Kidney glomerular epithelial cell (primary cell): ENCODE data around the gene FAM25A.
A peak's percentile ranks its signal among the peaks of the same experiment; 100 is the strongest.
"Not testable (repeated sequence)": the region's sequence is repeated elsewhere in the genome, so short reads cannot be mapped to it uniquely, and the experiment has no call there.

Source experiments
- DNase-seq: peaks from one replicate; lab custom pipeline; 2025; lab: John Stamatoyannopoulos, UW

FAM25A gene

DNA sequence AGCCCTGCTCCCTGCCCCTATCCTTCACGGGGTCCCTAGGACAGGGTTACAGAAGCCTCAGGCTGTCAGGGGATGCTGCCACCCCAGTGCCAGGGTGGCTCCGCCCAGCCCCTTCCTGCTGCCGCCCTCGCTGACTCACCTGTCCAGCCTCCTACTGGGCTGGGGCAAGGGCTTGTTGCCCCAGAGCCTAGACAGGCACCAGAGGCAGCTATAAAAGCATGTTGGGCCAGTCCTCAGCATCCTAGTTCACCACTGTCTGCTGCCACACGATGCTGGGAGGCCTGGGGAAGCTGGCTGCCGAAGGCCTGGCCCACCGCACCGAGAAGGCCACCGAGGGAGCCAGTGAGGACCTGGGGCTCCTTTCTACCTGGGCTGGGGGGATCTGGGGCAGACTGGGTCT is at the start of gene FAM25A:
TSS of gene FAM25A (plus strand) at position 239 of the 400 bp plus-strand sequence. CDS start at position 270, 31 bp downstream.
- not testable (repeated sequence) for DNase-seq

DNA sequence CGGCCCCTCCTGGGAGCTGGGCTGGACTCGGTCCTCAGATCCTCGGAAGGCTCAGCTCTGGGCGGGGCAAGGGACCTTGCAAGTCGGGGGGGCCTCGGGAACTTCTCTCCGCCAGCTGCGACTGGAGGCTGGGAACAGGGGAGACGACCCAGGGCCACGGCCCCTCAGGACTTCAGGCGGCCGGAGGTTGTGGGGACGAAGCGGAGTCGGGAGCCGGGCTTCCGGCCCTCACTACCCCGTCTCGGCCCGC is 49.2 kb upstream of the FAM25A start:
- DNase-seq = no peak

DNA sequence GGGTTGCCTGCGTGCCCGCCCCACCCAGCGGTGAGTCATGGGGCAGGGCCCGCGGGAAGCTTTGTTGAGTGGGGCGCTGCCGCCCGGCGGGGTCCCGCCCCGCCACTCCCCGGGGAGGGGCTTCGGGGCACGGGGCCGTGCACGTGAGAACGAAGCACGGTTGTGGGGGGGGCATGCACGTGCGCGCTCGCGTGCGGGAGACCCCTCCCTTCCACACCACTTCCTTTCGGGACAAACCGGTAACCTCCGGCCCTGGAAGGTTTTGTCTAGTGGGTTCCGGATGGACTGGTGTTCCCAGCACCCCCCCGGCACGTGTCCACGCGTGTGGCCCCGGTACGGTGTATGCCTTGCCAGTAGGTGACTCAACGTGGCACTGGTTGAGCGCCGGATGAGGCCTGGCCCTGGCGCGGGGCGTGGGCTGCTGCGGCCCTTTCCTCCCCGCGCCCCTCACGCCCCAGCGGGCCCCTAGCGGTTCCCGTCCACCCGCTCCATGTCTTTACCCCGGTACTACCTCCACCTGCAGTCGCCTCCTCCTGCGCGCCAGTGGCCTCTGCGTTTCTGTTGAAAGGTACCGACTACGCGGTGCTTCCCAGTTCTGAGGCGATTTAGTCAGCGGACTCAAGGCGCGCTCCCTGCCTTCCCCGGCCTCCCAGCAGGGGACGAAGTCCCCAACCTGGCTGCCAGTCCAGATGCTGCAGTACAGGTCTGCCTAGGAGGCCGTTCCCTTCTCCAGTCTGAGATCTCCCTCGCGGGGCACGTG is 48.7 kb upstream of the FAM25A start:
- DNase-seq = peak; percentile 64

DNA sequence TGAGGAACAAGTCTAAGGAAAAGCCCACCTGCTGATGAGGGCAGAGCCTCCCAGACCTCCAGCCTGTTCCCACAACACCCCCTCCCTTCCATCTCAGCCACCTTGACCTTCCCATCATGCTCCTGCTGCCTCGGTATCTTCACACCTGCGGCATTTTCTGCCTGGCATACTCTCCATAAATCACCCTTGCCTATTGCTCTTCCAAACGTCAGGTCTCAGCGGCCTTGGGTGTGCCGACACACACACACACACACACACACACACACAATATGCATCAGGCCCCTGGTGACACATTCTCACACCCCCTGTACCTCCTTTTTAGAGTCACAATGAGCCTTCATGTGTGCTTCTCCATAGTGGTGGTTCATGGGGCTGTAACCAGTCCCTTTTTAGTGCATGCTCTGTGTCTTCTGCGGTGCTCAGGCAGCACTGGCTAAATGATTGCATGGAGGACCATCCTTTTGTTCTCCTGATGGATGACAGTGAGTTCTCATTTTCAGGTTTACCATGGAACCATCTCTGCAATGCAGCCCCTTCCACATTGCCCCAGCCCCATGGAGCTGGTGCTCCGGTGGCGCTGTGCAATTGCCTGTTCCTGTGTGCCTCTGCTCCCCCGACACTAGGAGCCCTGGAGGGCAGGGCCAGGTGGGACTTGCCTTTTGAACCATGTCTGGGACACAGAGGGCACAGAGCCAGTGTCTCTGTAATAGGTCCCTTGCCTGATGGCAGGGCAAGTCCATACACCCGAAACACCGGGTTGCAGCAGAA is 47.3 kb upstream of the FAM25A start:
- DNase-seq = no peak

DNA sequence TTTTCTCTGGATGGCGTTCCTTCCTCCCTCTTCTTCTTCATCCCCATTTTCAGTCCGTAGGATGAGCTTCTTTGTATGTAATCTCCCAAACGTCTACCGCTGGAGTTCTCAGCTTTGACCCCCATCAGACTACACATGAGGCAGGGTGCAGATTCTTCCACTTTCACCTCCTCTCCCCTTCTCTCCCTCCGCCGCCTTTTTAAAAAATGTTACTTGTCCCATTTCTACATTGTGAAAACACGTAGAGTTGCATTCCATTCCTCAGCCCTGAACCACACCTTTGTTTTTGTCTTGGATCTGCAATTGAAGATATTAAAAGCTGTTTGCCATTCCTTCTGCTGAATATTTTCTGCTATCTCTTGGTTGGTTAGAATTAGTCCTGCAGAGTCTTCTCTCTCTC is 45.6 kb upstream of the FAM25A start:
- no peak for DNase-seq

DNA sequence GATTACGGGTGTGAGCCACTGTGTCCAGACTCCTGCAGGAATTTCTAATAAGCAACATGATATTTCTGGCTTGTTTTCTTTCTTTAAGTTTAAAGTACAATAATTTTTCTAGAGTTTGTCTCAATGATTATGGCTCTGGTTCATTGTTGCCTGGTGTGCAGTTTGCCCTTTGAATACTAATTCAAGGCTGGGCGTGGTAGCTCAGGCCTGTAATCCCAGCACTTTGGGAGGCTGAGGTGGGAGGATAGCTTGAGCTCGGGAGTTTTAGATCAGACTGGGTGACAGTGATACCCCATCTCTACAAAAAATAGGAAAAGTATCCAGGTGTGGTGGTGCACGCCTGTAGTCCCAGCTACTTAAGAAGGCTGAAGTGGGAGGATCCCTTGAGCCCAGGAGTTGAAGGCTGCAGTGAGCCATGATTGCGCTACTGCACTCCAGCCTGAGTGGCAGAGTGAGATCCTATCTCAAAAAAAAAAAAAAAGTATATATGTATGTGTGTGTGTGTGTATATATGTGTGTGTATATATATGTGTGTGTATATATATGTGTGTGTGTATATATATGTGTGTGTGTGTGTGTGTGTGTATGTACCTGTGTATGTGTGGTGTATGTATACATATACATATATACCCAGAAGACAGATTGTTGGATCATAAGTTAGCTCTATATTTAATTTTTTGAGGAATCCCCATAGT is 43.6 kb upstream of the FAM25A start:
- no peak for DNase-seq

DNA sequence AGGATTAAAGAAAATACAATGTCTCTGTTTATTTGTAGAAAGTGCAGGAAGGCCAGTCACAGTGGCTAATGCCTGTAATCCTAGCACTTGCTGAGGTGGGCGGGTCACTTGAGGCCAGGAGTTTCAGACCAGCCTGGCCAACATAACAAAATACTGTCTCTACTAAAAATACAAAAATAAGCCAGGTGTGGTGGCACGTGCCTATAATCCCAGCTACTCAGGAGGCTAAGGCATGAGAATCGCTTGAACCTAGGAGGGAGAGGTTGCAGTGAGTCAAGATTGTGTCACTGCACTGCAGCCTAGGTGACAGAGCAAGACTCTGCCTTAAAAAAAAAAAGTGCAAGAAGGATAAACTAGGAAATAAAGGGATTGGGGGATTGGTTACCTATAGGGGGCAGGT is 41.6 kb upstream of the FAM25A start:
- not testable (repeated sequence) for DNase-seq

DNA sequence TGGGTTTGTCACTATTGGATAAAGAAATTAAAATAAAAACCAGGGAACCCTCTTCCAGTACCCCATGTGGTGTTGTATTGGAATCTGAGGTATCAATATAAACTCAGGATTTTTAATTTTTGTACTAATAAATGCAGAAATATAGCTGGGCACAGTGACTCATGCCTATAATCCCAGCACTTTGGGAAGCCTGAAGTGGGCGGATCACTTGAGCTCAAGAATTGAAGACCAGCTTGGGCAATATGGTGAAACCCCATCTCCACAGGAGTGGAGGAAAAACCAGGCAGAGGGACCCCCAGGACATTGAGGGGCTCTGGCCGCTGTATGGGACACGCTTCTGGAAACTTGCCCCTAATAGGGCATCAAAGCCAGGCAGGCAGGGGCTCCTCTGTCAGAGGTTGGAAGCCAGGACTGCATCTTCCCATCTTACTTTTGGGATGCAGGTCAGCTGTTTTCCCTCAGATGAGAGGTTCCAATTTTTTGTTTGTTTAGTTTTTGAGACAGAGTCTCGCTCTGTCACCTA is 40.7 kb upstream of the FAM25A start:
- no peak for DNase-seq

DNA sequence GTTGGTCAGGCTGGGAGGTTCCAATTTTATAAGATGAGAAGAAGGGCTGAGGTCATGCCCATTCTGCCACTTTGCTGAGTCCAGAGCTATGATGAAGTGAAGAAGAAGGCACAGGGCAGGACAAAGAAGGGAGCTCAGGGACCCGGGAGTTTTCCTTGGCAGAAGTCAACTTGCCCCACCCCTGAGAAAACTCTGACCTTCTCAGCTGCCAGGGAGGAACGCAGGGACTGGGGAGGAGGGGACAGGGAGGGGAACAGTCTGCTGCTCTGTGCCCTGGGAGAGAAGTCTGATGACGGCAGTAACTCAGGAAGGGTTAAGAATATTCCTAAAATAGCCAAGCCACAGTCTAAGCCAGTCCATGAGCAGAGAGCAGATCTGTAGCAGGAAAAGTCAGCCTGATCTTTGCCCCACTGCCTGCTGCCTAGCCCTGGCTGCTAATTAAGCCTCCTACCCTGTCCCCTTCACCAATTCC is 40.1 kb upstream of the FAM25A start:
- DNase-seq = no peak

DNA sequence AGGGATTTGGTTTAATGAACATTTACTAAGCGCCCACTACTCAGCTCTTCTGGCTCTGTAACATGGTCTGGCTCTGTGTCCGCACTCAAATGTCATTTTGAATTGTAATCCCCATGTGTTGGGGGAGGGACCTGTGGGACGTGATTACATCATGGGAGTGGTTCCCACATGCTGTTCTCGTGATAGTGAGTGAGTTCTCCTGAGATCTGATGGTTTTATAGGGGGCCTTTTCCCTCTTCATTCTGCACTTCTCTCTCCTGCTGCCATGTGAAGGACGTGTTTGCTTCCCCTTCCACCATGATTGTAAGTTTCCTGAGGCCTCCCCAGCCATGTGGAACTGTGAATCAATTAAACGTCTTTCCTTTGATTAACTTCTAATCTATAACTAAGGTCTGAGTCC is 39.1 kb upstream of the FAM25A start:
- DNase-seq = not testable (repeated sequence)

DNA sequence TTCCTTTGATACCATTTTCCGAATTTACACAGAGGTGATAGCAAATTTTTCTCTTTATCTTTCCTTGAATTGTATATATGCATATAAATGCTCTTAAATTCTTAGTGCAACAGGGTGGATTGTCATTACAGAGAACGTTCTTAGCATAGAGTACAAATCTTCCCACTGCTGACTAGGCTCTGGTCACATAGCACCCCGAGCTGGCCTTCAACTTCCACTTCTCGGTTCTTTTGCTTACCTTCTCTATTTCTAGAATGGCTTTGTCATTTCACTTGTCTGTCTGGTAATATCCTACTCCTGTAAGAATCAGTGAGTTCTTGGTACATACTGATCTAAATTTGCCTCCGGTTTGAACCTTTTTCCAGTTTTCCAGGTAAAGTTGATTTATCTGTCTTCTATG is 38.4 kb upstream of the FAM25A start:
- DNase-seq = no peak

DNA sequence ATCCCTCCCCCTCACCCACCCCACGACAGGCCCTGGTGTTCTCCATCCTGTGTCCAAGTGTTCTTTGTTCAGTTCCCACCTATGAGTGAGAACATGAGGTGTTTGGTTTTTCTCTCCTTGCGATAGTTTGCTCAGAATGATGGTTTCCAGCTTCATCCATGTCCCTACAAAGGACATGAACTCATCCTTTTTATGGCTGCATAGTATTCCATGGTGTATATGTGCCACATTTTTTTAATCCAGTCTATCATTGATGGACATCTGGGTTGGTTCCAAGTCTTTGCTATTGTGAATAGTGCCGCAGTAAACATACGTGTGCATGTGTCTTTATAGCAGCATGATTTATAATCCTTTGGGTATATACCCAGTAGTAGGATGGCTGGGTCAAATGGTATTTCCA is 35.6 kb upstream of the FAM25A start:
- not testable (repeated sequence) for DNase-seq

DNA sequence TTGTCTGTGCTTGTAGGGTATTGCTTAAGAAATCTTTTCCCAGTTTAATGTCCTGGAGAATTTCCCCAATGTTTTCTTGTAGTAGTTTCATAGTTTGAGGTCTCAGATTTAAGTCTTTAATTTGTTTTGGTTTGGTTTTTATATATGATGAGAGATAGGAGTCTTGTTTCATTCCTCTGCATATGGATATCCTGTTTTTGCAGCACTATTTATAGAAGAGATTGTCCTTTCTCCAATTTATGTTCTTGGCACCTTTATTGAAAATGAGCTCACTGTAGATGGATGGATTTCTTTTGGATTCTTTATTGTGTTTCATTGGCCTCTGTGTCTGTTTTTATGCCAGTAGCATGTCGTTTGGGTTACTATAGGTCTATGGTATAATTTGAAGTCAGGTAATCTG is 31.6 kb upstream of the FAM25A start:
- DNase-seq = no peak

DNA sequence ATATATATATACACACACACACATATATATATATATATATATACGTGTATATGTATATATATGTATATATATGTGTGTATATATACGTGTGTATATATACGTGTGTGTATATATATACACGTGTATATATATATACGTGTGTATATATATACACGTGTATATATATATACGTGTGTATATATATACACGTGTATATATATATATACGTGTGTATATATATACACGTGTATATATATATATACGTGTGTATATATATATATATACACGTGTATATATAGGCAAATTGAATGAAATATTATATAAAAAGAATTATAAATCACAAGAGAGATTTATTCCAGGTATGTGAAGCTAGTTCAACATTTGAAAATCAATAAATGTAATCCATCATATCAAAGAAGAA is 28.7 kb upstream of the FAM25A start:
- not testable (repeated sequence) for DNase-seq

DNA sequence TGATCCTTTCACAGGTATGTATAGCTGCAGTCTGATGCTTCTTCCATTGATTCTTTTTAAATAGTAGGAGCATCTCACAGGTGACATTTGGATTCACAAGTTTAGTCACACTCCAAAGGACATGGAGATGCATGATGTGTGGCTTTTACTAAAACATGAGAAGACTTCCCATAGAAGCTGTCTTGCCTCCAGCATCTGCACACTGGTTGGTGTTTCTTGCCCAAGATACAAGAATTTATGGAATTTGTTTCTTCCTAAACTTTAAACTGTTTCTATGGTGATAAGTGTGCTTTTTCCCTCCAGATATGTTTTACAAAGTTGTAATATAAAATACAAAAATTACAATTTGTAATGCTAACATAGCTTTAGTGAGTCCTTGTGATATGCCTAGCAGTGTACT is 27.6 kb upstream of the FAM25A start:
- DNase-seq = no peak

DNA sequence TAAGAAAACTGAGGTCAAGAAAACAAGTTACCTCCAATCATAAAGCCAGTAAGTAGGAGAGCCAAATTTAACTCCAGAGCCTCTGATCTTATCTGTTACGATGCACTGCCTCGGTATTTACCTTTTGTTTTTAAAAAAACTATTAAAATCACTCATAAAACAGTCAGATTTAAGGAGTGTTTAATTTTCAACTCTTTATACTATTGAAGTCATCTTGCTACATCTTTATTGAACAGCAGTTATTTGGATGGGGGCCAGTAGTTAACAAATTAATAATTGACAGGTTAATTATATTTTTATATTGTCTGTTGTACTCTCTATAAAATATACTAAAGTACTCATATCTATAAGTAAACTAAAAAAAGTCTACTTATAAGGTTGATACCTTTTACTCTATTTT is 27.2 kb upstream of the FAM25A start:
- DNase-seq = no peak

DNA sequence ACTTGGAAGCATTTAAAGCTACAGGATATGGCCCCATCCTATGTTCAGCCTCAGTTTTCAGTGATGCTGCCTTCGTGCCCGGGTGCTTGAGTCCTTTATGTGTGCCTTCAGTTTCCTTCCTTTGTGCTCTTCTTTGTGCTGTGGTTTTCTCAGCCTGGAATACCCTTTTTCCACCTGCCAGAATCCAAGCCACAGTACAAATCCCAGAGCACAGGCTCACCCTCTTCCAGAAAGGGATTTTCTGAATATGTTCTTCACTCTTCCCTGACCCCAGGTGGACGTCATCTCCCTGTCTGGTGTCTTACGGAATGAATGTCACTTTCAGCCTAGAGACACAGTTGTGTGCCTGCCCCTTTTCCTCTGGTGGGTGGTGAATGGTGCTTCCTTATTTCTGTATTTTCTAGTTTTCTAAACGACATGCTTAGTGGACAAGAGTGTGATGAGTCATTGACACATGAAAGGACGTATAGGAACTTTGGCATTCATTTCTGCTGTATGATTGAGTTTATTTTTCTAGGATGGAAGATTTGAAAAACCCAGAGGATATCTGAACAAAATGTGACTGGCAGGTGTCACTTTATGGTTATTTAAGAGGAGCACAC is 20.2 kb upstream of the FAM25A start:
- DNase-seq = not testable (repeated sequence)

DNA sequence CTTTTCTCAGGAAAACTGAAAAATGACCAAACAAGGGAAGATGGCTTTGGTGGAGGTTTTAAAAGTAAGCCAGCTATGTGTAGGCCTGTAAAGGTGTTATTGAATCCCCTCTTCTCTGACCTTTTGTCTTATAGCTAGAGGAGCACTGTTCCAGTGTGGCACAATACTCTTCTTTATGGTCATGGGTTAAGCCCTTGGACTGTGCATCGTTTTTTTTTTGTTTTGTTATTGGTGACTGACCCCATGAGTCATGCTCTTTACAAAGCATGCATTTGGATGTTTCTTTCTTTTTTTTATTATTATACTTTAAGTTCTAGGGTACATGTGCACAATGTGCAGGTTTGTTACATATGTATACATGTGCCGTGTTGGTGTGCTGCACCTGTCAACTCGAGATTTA is 19.6 kb upstream of the FAM25A start:
- DNase-seq = no peak

DNA sequence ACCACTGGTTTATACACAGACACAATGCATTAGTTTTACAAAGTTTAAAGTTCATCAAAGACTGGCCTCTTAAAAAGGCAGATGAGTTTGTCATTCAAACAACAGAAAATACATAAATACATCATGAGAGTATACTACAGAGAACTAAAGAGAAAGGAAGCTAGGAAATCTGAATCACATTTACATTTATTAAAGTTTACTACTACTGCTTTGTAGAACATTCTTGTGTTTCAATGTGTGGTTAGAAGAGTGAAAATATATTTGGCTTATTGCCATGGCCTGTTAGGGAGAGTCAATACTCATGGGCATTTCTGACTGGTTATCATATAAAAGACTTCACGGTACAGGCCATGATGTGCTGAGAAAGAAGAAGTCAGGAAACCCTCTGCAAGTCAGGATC is 13.0 kb upstream of the FAM25A start:
- not testable (repeated sequence) for DNase-seq

DNA sequence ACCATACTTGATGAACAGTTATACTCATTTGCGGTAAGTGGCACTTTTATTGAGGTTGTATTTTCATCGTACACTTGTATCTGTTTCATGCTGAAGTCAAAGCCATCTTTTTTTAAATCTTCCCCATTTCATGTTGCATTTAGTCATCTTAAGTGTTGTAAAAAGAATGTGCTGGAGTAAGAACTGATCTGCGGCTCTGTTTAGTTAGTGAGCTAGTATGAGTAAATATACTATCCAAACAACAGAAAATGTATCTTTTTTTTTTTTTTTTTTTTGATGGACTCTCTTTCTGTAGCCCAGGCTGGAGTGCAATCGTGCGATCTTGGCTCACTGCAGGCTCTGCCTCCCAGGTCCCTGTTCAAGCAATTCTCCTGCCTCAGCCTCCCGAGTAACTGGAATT is 12.4 kb upstream of the FAM25A start:
- not testable (repeated sequence) for DNase-seq

DNA sequence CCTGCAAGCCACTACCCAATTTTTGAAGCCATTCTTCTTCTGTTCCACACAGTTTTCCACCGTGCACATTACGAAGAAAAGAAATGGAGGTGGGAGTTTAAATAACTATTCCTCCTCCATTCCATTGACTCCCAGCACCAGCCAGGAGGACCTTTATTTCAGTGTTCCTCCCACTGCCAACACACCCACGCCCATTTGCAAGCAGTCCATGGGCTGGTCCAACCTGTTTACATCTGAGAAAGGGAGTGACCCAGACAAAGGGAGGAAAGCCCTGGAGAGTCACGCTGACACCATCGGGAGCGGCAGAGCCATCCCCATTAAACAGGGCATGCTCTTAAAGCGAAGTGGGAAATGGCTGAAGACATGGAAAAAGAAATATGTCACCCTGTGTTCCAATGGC is 11.8 kb upstream of the FAM25A start:
- not testable (repeated sequence) for DNase-seq

DNA sequence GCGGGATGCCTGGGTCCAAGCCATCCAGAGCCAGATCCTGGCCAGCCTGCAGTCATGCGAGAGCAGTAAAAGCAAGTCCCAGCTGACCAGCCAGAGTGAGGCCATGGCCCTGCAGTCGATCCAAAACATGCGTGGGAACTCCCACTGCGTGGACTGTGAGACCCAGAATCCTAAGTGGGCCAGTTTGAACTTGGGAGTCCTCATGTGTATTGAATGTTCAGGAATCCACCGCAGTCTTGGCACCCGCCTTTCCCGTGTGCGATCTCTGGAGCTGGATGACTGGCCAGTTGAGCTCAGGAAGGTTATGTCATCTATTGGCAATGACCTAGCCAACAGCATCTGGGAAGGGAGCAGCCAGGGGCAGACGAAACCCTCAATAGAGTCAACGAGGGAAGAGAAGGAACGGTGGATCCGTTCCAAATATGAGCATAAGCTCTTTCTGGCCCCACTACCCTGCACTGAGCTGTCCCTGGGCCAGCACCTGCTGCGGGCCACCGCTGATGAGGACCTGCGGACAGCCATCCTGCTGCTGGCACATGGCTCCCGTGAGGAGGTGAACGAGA is 10.9 kb upstream of the FAM25A start:
- DNase-seq = not testable (repeated sequence)
